Effector memory CD8-positive, alpha-beta T cell (primary cell): ENCODE measurements around the gene MAPKAPK3.

Source experiments
- ATAC-seq: fragments of 150-1000 bp; cut with Tn5 transposase; replicated peaks from 2 replicates; pipeline ENCODE4 v1.10.0; 2021; ENCODE audit warnings: mild to moderate bottlenecking, moderate library complexity
- DNase-seq, 3 experiments: peaks; one replicate each; pipeline ENCODE4 v3.0.0; 2021
- H3K27ac Mint-ChIP-seq, 2 donors: one replicate each; pipeline ENCODE4 v1.8.0; 2022; ENCODE audit warnings: mild to moderate bottlenecking in 2 of 2, mixed read lengths in 2 of 2, moderate library complexity in 2 of 2
- H3K27me3 Mint-ChIP-seq, 2 donors: one replicate each; pipeline ENCODE4 v1.8.0; 2022; ENCODE audit warnings: mixed read lengths in 2 of 2
- H3K36me3 Mint-ChIP-seq: one replicate; pipeline ENCODE4 v1.8.0; 2022; ENCODE audit warnings: mild to moderate bottlenecking, moderate library complexity, mixed read lengths; ENCODE audit not compliant: insufficient read depth
- H3K4me1 Mint-ChIP-seq, 2 donors: one replicate each; pipeline ENCODE4 v1.8.0; 2022; ENCODE audit warnings: low read depth in 2 of 2, mixed read lengths in 2 of 2
- H3K4me3 Mint-ChIP-seq, 2 donors: one replicate each; pipeline ENCODE4 v1.8.0; 2022; ENCODE audit warnings: mild to moderate bottlenecking in 2 of 2, mixed read lengths in 2 of 2, moderate library complexity in 2 of 2
- H3K9me3 Mint-ChIP-seq, 2 donors: one replicate each; pipeline ENCODE4 v1.8.0; 2022; ENCODE audit warnings: mixed read lengths in 2 of 2

Gene MAPKAPK3

DNA sequence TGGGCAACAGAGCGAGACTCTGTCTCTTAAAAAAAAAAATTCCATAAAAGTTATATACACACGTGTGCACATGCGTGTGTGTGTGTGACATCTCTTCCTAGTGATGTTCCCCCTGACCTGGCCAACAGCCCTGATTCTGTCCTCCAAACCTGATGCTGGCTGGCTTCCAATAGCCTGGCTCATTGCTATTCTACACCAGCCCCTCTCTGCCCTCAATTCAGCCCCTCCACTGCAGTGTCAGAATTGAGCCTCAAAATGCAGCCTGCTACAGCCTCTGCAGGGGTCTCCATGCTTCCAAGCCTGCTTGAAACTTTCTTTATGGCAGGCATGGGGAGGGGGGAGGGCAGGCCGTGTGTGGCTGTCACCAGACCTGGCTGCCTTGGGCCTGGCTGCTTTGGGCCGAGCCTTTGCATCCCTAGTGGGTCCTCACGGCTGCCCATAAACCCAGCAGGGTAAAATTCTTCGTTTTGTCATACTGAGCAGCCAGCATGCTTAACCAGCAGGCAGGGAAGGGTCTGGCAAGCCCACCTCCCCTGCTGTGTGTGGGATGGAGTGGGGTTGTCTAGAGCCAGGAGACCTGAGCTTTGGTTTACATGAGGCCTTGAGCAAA is 35.1 kb downstream of the MAPKAPK3 start:
- DNase-seq (no peak), ATAC-seq (no peak)
- H3K4me3 Mint-ChIP-seq: no peak overlapping the region
- H3K27me3 Mint-ChIP-seq: no peaks in the 10 kb centered on the region
- H3K9me3 Mint-ChIP-seq: no peaks in the 10 kb centered on the region
- peaks cover 15% of the 10 kb centered on the region for H3K36me3 Mint-ChIP-seq
- peaks cover 3 to 7% of the 10 kb centered on the region in 2 donors for H3K4me1 Mint-ChIP-seq
- H3K27ac Mint-ChIP-seq: peak overlapping the region in 1 of 2 donors; percentile 79

DNA sequence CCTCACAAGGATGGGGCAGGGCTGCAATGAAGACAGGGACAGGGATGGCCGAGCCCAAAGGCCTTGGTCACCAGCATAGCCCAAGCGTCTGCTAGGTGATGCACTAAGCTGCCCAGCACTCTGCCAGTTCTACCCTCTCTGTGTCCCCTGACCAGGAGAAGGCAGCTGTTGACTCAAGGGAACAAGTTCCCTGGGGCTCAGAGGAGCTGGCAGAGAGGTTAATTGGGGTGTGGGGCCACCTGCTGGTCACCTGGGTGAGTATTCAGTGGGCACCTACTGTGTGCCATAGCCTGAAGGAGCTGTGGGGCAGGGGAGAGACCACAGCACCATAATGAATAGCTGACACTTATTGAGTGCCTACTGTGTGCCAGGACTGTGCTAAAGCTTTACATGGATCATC is 35.8 kb downstream of the MAPKAPK3 start:
- DNase-seq: peak; percentile 33 to 43 (median 40)
- peaks cover 14% of the 10 kb centered on the region for H3K36me3 Mint-ChIP-seq
- ATAC-seq: peak; percentile 68
- no peaks in the 10 kb centered on the region for H3K9me3 Mint-ChIP-seq
- peaks cover 3 to 7% of the 10 kb centered on the region in 2 donors for H3K4me1 Mint-ChIP-seq
- H3K4me3 Mint-ChIP-seq: no peak overlapping the region
- H3K27ac Mint-ChIP-seq: peak overlapping the region in 1 of 2 donors; percentile 79
- no peaks in the 10 kb centered on the region for H3K27me3 Mint-ChIP-seq

DNA sequence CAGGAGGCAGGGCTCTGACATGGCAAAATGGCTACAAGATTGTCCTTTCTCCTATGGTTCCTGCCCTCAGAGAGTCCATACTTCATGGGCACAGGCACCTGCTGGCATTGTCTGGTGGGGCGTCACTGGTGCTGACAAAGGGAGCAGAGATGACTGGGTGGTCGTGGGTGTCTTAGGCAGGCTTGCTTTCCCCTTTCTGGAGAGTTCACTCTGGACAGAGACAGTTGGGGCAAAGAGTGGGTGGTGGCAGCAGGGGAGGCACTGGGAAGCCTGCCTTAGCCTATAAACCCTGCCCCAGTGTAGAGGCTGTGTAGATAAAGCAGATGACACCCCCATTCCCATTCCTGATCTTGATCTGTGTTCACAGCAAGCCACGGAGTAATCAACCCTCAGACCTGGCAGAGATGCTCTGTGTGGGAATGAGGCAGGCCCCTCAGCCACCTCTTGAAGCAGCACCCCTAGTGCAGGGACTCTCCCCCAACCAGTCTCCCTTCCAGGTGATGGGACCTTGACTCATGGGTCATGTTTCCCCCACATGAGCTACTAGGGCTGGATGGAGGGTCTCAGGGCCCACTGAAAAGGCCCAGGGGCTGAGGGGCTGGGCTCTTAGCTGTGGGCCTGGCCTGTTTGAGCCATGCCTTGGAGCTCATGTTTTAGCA is 37.1 kb downstream of the MAPKAPK3 start:
- no peak for ATAC-seq
- no peak for DNase-seq
- no peaks in the 10 kb centered on the region for H3K27me3 Mint-ChIP-seq
- H3K4me3 Mint-ChIP-seq: no peak overlapping the region
- H3K9me3 Mint-ChIP-seq: no peaks in the 10 kb centered on the region
- H3K36me3 Mint-ChIP-seq: peaks cover 8% of the 10 kb centered on the region
- peak overlapping the region in 1 of 2 donors; percentile 52 for H3K27ac Mint-ChIP-seq
- H3K4me1 Mint-ChIP-seq: peaks cover 3 to 7% of the 10 kb centered on the region in 2 donors

DNA sequence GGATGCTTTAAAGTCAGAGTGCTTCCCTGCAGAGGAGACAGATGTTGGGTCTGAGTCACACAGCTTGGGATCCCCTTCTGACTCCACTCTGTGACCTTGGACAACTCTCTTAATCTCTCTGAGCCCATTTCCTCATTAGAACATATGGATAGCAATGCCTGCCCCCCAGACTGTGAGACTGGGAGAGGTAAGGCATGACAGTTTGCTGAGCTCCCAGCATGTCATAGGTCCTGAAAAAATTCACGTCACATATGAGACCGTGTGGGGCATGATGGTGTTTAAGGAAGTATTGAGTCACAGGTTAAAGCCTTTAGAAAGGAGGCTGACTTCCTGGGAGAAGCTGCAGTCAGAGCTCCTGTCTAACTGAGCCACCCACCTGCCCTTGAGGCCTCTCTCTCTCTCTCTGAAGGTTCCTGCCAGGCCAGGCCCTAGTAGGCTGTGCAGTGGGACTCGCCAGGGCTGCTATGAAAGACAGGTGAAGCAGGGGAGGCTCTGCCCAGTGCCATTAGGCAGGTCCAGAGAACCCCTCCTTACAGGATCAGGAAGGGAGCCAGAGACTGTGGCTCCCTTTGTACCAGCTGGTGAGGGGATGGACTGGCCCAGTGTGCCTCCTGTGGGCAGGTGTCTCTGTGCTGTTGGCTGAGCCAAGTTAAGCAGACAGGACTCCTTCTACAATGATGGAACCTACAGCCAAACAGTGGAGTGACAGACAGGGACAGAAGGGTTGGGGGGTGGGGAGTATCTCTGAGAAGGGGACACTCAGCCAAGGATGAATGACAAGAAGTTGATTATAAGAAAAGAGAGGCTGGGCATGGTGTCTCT is 38.3 kb downstream of the MAPKAPK3 start:
- Mint-ChIP-seq H3K4me1 (peaks cover 3 to 7% of the 10 kb centered on the region in 2 donors), H3K27me3 (no peaks in the 10 kb centered on the region), H3K9me3 (no peaks in the 10 kb centered on the region), H3K4me3 (no peak overlapping the region), H3K27ac (peak overlapping the region; percentile 52 to 79), H3K36me3 (peaks cover 8% of the 10 kb centered on the region)
- no peak for ATAC-seq
- no peak for DNase-seq

DNA sequence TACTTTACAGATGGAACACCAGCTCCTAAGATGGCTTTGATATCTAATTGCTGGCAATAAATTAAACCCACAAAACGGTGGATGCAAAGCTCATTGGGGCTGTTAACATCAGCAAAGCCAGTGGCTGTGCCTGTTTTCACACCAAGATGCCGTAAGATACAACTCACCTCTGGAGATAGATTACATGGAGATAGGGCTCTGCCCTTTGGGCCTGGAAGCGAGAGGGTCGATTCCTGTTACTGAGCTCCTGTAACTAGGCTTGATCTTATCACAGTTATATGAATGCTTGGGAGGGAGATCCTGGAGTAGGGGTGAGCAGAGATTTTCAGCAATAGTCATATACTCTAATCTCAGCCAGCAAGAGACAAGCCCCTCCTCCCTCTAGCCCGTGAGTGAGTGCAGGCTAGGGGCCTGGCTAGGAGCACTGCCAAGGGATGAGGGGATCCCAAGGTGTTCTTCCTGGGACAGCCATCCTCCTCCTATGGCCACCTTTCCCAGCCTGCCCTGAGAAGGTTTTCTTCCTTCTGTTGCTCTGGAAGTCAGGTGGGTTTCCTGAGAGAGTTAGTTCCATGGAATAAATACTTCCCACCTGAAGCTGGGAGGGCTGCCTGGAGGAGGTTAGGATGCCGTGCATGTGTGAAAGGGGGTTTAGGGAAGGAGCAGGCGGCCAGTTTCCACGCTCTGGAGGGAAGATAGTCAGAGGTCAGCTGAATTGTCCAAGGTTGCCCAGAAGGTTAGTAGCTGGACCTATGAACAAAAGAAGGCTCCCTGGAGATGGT is 39.7 kb downstream of the MAPKAPK3 start:
- no peak for DNase-seq
- no peaks in the 10 kb centered on the region for H3K9me3 Mint-ChIP-seq
- ATAC-seq: no peak
- H3K27me3 Mint-ChIP-seq: peaks cover 1 to 3% of the 10 kb centered on the region in 2 donors
- peaks cover 3 to 5% of the 10 kb centered on the region in 2 donors for H3K4me1 Mint-ChIP-seq
- peak overlapping the region in 1 of 2 donors; percentile 30 for H3K27ac Mint-ChIP-seq
- no peaks in the 10 kb centered on the region for H3K36me3 Mint-ChIP-seq
- H3K4me3 Mint-ChIP-seq: no peak overlapping the region

DNA sequence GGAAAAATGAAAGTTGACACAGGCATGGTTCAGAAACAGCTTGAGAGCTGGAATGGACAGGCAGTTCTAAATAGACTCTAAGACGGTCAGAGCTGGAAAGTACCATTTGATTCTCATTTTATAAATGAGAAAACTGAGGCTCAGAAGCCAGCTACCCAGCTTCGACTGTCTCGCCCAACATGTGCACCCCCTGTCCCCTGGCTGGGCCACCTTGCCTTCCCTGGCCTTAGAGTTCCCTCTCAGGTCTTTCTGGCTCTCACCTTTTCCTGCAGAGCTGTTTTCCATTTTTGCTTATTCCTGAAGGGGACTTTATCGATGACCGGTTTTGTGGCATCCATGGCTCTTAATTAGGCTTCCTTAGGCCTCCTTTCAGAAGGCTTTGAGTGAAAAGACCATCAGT is 40.5 kb downstream of the MAPKAPK3 start:
- ATAC-seq (no peak), DNase-seq (no peak)
- Mint-ChIP-seq H3K36me3 (no peaks in the 10 kb centered on the region), H3K27me3 (peaks cover 5 to 9% of the 10 kb centered on the region in 2 donors), H3K9me3 (no peaks in the 10 kb centered on the region), H3K27ac (no peak overlapping the region), H3K4me1 (peaks cover 3 to 5% of the 10 kb centered on the region in 2 donors), H3K4me3 (no peak overlapping the region)

DNA sequence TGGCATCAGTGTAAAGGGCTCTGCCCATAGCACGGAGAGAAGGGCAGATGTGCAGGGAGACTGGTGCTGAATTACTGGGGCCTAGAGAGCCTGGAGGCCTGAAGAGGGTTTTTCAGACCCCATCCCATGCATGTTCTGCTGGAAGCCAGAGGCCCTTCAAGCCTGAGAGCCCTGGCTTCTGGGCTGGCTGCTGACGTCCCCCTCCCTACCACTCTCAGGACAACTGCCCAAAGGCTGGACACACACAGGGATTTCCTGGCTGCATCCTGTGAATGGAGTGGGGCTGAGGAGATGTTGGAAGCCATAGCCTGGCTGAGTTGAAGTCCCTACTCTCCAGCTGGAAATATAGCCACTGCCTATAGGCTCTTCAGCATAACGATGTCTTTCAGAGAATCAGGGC is 40.9 kb downstream of the MAPKAPK3 start:
- no peak for ATAC-seq
- no peaks in the 10 kb centered on the region for H3K9me3 Mint-ChIP-seq
- no peak overlapping the region for H3K4me3 Mint-ChIP-seq
- H3K36me3 Mint-ChIP-seq: no peaks in the 10 kb centered on the region
- no peak for DNase-seq
- H3K4me1 Mint-ChIP-seq: peaks cover 3 to 4% of the 10 kb centered on the region in 2 donors
- peaks cover 5 to 9% of the 10 kb centered on the region in 2 donors for H3K27me3 Mint-ChIP-seq
- peak overlapping the region in 1 of 2 donors; percentile 12 for H3K27ac Mint-ChIP-seq

DNA sequence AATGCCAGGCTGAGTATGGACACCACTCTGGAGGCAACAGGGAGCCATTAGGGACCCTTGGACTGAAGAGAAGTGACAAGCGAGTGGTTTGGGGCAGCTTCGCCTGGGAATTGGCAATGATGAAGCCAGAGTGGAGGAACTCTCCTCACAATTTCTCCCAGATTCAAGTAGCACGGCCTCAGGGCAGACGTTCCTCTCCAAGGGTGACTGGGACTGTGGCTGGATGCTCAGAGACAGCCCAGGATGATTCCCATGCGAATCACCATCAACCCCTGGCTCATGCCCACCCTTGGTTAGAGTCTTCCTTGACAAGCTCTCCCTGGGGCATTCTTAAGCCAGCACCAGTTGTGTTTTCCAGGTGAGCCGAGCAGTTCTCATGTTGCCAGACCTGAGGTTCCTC is 41.5 kb downstream of the MAPKAPK3 start:
- peaks cover 2 to 3% of the 10 kb centered on the region in 2 donors for H3K4me1 Mint-ChIP-seq
- H3K9me3 Mint-ChIP-seq: no peaks in the 10 kb centered on the region
- H3K27me3 Mint-ChIP-seq: peaks cover 5 to 9% of the 10 kb centered on the region in 2 donors
- no peak overlapping the region for H3K4me3 Mint-ChIP-seq
- no peaks in the 10 kb centered on the region for H3K36me3 Mint-ChIP-seq
- ATAC-seq (no peak), DNase-seq (no peak)
- peak overlapping the region in 1 of 2 donors; percentile 12 for H3K27ac Mint-ChIP-seq

DNA sequence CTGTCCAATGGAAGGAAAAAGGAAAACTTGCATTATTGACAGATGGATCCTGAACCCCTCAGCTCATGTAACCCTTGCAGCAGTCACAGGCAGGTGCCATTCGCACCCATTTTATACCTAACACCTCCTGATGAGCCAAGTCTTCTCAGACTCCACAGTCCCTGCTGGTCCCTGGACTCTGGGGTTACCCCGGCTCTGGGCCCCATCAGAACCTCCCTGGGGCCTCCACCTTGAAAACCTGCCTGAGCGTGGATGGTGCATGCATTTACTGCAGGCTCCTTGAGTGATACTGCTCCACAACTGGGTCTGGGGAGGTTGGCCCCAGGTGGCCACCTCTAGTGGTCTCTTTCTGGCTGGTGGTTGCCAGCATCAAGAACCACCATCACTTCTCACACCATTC is 41.9 kb downstream of the MAPKAPK3 start:
- Mint-ChIP-seq H3K27ac (no peak overlapping the region), H3K4me1 (peaks cover 2 to 3% of the 10 kb centered on the region in 2 donors), H3K27me3 (peaks cover 5 to 9% of the 10 kb centered on the region in 2 donors), H3K36me3 (no peaks in the 10 kb centered on the region), H3K4me3 (no peak overlapping the region), H3K9me3 (no peaks in the 10 kb centered on the region)
- DNase-seq (no peak), ATAC-seq (no peak)

DNA sequence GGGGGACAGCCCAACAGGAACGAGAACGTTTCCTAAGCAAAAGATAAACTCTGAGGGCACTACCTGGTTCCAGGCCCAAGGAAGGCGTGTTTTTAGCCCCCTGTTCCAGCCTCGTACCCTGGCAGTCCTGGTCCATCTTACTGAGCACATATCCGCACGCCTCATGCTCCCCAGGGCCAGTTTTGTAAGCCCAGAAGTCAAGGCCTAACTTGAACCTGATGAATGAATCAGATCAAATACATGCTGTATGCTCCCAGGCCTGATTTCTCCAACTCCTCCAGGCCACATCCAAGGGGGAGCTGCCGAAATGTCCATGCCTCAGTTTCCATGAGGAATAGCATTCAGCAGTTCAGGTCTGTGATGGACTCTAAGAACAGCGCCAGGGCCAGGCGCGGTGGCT is 43.4 kb downstream of the MAPKAPK3 start:
- Mint-ChIP-seq H3K36me3 (no peaks in the 10 kb centered on the region), H3K4me3 (no peak overlapping the region), H3K9me3 (no peaks in the 10 kb centered on the region), H3K27ac (no peak overlapping the region), H3K27me3 (peaks cover 5 to 9% of the 10 kb centered on the region in 2 donors), H3K4me1 (peaks cover 4% of the 10 kb centered on the region in 2 donors)
- ATAC-seq: no peak
- DNase-seq: no peak

DNA sequence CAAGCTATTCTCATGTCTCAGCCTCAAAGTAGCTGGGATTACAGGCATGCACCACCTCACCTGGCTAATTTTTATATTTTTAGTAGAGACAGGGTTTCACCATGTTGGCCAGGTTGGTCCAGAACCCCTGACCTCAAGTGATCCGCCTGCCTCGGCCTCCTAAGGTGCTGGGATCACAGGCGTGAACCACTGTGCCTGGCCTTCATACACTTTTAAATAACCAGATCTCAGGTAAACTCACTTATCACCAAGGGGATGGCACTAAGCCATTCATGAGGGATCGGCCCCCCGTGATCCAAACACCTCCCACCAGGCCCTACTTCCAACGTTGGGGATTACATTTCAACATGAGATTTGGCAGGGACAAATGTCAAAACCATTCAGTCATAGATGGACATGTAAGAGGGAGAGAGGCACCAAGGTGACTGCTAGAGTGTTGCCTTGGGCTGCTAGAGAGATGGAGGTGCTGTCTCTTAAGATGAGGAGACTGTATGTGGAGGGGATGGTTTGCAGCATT is 44.4 kb downstream of the MAPKAPK3 start:
- Mint-ChIP-seq H3K36me3 (no peaks in the 10 kb centered on the region), H3K27ac (no peak overlapping the region), H3K9me3 (no peaks in the 10 kb centered on the region), H3K4me1 (peaks cover 7 to 8% of the 10 kb centered on the region in 2 donors), H3K27me3 (peaks cover 5 to 9% of the 10 kb centered on the region in 2 donors), H3K4me3 (no peak overlapping the region)
- ATAC-seq (no peak), DNase-seq (no peak)

DNA sequence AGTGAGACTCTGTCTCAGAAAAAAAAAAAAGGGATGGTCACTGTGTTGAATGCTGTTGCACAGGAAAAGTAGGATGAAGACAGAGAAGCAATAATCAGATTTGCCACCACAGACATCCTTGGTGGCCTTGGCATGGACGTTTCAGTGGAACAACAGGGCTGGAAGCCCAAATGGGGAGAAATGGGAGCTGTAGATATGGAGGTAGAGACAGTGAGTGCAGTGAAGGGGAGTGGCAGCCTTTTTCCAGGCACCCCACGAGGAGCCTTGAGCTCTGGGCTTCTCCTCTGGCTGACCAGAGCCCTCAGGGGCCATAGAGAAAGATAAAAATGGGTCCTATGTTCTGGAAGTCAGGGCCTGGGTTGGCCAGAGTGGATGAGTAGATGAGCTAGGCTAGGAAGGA is 45.5 kb downstream of the MAPKAPK3 start:
- DNase-seq: no peak
- Mint-ChIP-seq H3K27me3 (peaks cover 5 to 19% of the 10 kb centered on the region in 2 donors), H3K36me3 (no peaks in the 10 kb centered on the region), H3K9me3 (no peaks in the 10 kb centered on the region), H3K27ac (peak overlapping the region in 1 of 2 donors; percentile 66), H3K4me3 (no peak overlapping the region), H3K4me1 (peaks cover 7 to 8% of the 10 kb centered on the region in 2 donors)
- ATAC-seq: no peak
